ENCODE results near the gene MTHFD1L.

The MTHFD1L gene

DNA sequence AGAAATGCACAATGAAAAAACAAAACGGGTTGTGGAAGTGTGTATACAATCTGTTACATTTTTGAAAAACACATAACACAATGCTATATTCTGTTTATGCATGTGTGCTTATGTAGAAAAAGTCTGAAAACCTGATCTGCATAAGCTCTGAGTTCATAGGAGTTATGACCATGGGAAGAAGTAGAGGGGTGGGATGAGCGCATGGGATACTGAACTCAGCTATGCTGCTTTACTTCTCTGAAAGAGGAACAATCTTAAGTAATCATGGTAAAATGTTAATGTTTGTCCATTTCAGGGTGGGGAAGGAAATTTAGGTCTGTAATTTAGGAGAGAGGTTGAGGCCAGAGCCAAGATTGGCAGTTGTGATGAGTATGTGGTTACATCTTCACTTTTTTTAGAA lies 126.8 kb downstream of the MTHFD1L start:
- no peak for DNase-seq (ENCODE audit: low read depth)

DNA sequence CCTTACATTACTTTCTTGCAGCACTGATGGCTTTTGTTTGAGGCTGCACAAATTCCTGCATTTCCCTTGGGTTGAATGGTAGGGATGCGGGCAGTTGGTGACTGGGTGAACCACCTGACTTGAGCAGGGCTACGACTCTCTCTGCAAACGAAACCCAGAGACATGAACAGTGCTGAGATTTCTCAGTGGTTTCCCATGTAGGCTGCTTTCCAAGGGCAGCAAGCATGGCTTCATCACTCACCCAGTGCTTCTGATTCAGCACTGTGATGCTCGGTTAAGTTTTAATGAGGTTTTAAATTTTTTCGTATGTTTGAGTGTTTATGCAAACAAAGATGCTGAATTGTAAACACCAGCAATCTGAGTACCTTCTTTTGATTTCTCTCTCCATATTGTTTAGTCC lies 127.2 kb downstream of the MTHFD1L start:
- no peak for DNase-seq (ENCODE audit: low read depth)

DNA sequence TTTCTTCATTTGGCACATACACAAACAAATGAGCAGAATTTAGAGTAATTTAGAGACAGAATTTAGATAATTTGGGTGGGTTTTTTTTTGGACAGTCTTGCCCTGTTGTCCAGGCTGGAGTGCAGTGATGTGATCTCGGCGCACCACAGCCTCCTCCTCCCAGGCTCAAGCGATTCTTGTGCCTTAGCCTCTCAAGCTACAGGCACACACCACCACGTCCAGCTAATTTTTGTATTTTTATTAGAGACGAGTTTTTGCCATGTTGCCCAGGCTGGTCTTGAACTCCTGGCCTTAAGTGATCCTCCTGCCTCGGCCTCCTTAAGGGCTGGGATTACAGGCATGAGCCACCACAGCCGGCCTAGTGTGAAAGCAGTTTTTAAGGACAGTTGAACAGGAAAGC lies 127.8 kb downstream of the MTHFD1L start:
- no peak for DNase-seq (ENCODE audit: low read depth)

DNA sequence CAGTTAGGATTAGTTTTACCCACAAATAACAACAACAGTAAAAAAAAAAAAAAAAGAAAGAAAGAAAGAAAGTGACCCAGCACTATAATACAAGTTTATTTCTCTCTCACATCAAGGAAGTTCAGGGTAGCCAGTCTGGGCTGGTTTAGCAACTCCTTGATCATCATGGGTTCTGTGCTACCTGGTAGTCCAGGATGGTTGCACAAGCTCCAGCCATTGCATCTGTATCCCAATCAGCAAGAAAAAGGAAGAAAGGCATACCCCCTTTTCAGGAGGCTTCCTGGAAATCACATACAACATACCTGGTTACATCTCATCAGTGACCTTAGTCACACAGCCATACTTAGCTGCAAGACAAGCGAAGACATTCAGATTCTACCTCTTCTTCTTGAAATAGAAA lies 128.5 kb downstream of the MTHFD1L start:
- no peak for DNase-seq (ENCODE audit: low read depth)

DNA sequence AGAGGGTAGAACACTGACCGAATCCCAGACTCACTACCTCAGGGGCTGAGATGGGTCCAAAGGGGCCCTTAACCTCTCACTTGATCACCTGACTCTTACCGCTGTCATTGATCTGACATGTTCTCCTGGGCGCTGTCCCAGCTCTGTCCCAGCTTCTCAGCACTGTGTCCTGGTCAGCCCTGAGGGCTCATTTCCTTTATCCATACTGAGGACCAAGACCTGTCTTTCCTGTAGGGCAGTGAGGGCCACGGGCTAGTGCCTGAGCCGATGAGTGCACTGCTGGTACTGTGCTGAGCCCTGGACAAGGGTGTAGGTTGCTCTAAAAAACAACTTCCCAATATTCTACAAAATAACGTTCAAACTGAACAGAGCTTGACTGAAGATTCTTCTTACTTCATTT lies 131.5 kb downstream of the MTHFD1L start:
- DNase-seq (ENCODE audit: low read depth) = no peak

DNA sequence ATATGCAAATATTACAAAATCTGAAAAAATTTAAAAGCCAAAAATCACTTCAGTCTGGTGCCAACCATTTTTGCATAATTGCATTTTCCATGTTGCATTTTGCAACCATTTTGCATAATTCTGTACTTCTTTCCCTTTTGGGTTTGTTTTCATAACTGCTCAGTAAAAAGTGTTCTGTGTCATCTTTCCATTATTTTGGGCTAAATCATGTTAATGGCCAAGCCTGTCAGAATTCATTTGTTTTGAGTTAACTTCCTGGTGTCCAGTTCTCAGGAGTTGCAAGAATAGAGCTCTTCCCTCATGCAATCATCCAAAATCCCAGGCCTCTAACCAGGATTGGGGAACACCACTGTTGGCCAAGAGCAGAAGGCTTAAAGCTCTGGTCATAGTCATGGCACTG lies 133.6 kb downstream of the MTHFD1L start:
- DNase-seq (ENCODE audit: low read depth) = no peak

DNA sequence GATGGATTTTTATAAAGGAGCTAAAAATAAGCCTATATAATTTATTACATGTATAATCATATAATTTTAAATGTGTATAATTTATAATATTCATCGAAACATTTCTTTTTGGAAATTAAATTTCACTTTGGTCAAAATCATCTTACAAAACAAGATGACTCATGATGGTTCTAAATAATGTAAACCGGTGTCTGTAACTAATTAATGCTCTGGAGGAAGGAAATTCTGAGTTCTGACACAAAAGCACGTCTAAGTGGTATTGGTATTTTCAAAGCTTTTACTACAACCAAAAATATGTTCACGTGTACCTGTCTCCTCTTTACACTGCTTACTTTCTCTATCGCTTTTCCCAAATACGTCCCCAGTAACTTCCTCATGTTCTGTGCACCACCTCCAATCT lies 134.1 kb downstream of the MTHFD1L start:
- DNase-seq (ENCODE audit: low read depth) = no peak

DNA sequence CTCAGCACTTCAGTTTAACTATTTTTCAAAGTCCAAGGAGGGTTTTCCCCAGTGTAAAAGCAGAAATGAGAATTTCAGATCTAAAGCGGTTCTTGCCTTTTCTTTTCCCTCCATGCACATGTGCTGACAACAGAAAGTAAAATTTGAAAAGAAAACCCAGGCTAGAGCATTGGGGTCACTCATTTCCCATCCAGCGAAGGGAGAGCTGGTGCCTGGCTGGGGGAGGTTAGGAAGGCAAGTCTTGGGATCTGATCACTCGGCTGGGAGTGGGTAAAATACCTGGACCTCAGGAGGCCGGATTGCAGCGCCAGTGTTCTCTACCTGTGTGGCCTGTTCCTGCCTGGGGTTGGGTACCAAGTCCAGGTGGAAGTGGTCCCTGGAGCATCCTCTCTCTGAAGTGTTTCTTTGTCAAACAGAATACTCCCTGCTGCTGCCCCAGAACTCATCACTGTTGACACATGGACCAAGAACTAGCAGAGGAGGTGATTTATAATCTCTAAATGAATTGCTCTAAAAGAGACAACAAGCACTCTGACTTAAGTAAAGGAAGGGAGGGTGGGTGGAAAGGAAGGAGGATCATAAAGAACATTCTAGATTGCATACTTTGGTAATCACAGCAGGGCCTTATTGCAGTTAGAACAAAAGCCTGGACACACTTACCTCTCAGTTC lies 136.0 kb downstream of the MTHFD1L start:
- no peak for DNase-seq (ENCODE audit: low read depth)

DNA sequence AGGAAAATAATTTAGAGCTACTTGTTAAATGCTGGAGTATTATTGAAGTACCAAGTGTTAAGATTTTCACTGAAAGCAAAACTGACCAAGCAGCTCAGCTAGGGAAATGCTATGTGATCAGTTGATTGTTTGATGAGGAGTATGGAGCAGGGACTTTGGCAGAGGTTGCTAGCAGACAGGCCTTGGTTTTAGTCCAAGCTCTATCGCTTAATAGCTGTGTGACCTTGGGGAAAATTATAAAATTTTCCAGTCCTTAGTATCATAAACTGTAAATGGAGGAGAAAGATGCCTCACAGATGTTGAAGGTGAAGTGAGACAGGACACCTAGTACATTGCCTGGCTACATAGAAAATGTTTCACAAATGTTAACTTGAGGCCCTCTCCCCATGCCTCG lies 136.6 kb downstream of the MTHFD1L start:
- no peak for DNase-seq (ENCODE audit: low read depth)

DNA sequence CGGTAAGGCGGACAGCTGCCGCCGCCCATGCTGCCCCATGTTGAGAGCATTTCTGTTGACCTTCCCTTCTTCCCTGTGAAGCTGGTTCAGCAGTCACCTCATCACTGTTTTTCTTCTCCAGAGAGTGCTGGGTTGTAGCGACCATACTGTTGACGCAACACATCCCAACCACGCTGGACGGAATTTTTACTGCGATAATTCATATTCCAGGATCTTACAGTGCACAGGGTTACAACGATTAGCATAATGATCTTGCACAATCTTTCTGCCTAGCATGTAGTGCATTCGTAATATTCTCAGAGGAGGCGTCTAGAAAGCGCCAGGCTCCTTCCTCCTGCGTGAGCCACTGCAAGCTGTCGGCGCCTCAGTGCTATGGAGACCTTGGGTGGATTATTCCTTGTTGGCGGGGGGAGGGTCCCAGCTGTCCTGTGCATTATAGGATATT lies 137.0 kb downstream of the MTHFD1L start:
- no peak for DNase-seq (ENCODE audit: low read depth)

DNA sequence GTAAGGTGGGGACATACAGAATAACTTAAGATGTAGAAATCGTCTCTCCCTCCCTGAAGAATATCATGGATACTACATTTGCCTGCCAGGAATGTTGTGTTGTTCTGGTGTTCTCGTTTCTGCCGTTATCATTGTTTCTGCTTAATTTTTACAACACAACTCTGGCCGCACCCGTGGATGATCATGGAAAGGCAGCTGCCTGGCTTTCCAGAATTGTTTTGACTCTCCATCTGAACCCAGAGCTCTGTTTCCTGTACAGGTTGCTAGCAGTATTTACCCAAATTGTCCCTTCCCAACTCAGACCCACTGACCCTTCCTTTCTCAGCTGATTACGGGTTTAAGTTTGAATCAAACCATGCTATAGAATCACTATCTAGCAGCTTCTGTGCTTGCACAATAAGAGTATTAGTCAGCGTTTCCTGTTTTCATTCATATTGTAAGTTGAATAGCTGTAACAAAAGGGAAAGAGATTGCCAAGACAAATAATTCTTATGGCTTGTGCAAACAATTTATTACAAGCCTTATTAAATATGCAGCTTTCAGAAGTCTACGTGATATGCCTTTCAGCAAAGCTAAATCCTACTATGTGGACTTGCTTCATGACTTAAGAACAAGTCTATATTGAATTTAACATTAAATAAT lies 139.0 kb downstream of the MTHFD1L start:
- peak; percentile 91 for DNase-seq (ENCODE audit: low read depth)

DNA sequence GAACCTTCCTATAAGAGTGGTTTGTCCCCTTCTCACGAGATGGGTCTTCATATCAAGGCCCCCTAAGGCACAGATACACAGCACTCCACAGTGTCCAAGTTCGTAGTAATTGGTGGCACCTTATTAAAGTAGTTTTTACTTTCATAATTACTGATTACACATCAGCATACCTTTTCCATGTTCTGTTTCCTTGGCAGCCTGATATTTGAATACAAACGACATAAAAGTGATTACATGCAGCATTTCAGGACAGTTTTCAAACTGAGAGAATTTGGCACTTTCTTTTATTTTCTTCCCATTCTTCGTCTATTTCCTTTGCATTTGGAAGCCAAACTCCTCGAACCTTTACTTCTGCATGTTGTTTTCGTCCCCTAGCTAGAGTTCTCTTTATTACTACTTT lies 139.7 kb downstream of the MTHFD1L start:
- no peak for DNase-seq (ENCODE audit: low read depth)

DNA sequence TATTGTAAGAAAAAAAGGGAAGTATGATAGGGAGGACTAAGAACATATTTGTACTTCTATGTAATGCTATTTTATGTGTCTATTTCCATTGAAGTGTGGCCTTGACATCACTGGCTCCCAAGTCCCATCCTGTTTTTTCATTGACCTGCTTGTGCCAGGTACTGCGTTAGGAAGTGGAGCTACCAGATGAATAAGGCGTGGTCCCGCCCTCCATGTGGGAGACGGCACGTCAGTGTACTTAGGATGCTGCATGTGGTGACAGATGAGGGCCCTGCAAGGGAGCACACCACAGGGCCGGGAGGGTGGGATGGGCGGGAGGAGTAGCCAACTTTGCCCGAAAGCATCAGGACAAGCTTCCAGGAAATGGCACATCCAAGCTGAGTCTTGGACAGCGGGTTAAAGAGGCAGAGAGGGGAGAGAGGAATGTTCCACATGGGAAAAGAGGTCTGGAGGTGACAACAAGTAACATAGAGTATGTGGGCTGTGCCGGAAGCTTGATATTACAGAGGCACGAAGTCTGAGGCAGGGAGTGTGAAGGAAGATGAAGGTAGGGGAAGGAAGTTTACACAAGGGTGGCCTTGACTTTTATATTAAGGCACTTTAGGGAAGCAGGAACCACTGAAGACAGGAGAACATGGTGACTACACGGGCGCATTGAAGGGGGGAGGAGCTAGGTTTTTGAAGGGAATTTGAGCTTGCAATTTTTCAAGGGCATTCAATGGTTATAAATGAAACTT lies 140.6 kb downstream of the MTHFD1L start:
- DNase-seq (ENCODE audit: low read depth) = no peak

DNA sequence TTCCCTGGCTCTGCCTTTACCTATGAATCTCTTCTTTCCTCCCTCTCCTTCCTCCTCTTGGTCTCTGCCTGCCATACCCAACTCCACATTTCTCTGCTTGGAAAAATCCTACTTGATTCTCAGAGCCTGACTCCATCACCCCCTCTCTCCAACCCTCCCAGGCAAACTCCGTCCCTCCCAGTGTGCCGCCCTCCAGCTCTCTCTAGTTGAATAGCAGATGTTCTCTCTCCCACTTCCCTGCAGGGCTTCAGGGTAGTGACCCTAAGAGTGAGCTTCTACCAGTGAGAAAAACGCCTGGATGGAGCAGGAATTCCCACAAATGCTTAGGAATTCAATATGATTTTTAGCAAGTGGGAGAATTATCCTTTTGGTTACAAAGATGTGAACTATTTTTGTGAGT lies 141.6 kb downstream of the MTHFD1L start:
- no peak for DNase-seq (ENCODE audit: low read depth)

DNA sequence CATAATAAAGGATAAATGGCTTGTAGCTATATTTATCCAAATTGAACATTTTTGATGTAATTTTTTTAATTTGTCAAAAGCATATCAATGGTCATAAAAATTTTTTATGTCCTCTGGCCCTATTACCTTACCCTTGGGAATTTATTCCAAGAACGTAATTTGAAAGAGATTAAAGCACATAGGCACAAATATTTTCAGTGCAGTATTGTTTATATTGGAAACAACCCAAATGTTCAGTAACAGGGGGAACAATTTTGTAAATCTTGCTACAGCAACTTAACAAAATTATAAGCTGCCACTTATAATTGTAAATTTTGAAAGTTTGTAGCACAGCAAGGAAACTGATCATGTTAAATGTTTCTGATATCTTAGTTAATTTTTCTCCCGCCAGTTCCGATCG lies 142.4 kb downstream of the MTHFD1L start:
- no peak for DNase-seq (ENCODE audit: low read depth)

DNA sequence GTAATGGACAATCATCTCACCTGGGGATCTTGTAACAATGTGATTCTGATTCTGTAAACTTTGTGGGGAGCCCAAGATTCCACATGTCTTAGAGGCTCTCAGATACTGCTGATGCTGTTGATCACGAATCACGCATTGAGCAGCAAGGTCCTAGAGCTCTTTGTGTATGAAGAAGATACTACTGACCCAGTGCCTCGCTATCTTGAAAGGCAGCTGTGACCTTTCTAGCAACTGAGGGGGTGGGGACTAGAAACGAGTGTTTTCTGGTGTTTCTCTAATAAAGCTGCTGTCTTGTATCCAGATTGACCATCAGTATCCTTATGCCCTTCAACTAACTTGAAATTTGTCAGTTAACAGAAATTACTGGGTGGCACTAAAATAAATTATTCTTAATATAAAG lies 142.9 kb downstream of the MTHFD1L start:
- DNase-seq (ENCODE audit: low read depth) = no peak

DNA sequence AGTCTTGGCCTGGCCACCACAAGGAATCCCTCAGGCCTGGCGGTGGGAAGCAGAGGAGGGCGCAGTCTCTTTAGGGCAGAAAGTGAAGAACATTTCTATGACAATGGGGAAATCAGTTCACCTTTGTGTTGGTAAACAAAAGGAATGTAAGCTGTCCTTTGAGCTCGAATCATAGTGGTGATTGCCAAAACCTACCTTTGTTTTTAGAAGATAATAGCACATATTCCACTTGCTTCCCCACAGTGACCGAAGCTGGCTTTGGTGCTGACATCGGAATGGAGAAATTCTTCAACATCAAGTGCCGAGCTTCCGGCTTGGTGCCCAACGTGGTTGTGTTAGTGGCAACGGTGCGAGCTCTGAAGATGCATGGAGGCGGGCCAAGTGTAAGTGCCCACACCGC lies 144.1 kb downstream of the MTHFD1L start:
- DNase-seq (ENCODE audit: low read depth) = no peak

DNA sequence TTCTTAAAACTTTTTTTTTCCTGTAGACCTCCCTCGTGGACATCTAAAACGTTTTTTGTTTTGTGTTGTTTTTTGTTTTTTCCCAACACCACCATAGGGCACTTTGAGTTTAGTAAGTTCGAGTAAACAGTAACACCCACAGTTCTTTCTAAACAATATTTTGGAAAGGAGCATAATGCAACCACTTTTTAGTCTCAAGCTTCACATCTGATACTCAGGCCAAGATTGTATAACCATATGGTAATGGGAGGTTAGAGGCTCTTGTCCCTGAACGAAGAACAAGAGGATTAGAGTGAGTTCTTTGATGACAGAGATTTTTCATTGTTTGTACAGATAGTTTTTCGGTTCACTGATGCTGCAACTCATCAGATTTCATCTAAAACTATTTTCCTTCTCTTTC lies 144.6 kb downstream of the MTHFD1L start:
- DNase-seq (ENCODE audit: low read depth) = no peak

DNA sequence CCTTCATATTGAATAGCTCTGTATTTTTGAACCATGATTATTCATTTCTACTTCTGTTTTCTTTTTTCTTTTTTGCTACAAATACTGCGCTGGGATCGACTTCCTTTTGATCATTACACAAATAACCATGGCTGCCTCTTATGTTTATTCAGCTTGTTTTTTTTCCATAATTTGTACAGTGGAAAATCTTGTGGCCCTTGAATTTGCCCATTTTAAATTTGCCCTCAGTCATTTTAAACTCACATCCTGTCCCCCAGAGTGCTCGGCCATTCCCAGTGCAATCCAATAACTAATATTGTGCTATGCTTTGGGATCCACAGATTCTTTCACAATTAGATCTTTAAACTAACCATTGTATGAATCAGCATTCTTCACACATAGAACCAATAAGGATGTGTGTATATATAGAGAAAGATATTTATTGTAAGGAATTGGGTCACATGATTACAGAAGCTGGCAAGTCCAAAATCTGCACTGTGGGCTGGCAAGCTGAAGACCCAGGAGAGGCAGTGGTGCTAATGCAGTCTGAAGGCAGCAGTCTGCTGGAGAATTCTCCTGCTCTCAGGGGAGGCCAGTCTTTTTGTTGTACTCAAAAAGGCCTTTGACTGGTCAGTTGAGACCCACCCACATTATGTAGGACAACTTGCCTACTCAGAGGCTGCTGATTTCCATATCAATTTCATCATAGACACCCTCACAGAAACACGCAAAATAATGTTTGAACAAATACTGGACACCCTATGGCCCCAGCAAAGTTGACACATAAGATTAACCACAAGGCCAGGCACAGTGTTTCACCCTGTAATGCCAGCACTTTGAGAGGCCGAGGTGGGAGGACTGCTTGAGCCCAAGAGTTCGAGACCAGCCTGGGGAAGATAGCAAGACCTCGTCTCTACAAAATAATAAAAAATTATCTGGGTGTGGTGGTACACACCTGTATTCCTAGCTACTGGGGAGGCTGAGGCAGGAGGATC lies 147.1 kb downstream of the MTHFD1L start:
- peak; percentile 43 for DNase-seq (ENCODE audit: low read depth)

DNA sequence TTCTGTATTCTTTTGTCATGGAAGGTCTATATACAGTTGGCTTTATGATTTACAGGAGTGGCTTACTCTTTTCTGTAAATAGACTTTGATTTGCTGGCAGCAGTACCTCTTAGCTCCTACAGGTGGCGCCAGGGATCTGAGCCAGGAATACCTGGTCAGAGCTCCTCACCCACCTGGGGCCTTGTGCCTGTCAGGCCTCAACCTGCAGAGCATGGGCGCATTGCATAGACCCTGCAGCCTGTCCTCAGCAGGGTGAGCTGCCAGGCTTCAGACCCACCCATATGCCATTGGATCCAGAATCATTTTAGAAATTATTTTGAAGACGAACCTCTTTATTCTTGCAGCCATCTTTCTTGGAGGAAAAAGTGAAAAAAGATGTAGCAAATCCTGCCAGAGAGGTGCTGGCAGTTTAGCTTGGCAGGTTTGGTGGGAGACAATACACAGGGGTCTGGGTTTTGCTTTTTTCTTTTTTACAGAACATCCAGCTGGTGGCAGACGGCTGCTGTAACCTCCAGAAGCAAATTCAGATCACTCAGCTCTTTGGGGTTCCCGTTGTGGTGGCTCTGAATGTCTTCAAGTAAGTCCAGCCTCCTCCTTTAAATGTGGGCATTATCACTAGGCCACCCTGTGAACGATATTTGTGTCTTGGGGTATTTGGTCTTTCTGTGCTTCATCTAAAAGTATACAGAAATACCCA lies 149.1 kb downstream of the MTHFD1L start:
- DNase-seq (ENCODE audit: low read depth) = peak; percentile 68

DNA sequence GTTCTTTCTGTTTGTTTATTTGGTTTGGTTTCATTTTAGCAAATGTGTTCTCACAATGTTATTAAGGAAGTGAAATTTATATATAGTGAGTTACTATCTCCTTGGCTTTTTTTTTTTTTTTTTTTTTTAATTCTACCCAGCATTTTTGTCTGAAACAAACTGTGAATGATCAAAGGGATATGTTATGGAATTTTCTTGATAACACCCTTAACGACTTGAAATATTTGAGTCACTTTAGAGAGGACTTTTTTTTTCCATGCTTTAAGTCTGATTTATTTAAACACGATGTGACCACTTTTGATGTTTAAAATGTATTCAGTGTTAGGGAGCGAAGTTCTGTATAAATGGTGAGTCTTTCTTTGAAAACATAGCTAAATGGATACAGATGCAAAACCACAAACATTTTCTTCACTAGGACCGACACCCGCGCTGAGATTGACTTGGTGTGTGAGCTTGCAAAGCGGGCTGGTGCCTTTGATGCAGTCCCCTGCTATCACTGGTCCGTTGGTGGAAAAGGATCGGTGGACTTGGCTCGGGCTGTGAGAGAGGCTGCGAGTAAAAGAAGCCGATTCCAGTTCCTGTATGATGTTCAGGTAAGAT lies 149.7 kb downstream of the MTHFD1L start:
- no peak for DNase-seq (ENCODE audit: low read depth)

Measured in ELR (cell line).